IPS-20b (cell line): ENCODE data around the gene FRRS1.
"Not testable (repeated sequence)": the region's sequence is repeated elsewhere in the genome, so short reads cannot be mapped to it uniquely, and the experiment has no call there.

Experiments used
- H3K27ac ChIP-seq: one replicate; pipeline ENCODE4 v1.5.1; 2013; ENCODE audit warnings: low read length
- H3K27me3 ChIP-seq: 2 replicates; pipeline ENCODE4 v1.6.1; 2013; ENCODE audit warnings: mild to moderate bottlenecking, low read length, inconsistent platforms; ENCODE audit not compliant: insufficient read depth
- H3K36me3 ChIP-seq: 2 replicates; pipeline ENCODE4 v1.6.1; 2013; ENCODE audit warnings: low read depth, mild to moderate bottlenecking, inconsistent platforms, low read length, moderate library complexity; ENCODE audit not compliant: insufficient read depth
- H3K4me1 ChIP-seq: 2 replicates; pipeline ENCODE4 v1.6.1; 2013; ENCODE audit warnings: mild to moderate bottlenecking, control low read depth, inconsistent platforms, low read length, moderate library complexity; ENCODE audit not compliant: insufficient read depth
- H3K4me3 ChIP-seq: 2 replicates; pipeline ENCODE4 v1.5.1; 2013; ENCODE audit warnings: mild to moderate bottlenecking, low read length, inconsistent platforms
- H3K9ac ChIP-seq: 2 replicates; pipeline ENCODE4 v1.6.1; 2013; ENCODE audit warnings: low read depth, mild to moderate bottlenecking, inconsistent platforms, low read length, moderate library complexity
- H3K9me3 ChIP-seq: 2 replicates; pipeline ENCODE4 v1.6.1; 2013; ENCODE audit warnings: mild to moderate bottlenecking, low read depth, low read length, inconsistent platforms; ENCODE audit not compliant: insufficient read depth

The FRRS1 gene, protein sequence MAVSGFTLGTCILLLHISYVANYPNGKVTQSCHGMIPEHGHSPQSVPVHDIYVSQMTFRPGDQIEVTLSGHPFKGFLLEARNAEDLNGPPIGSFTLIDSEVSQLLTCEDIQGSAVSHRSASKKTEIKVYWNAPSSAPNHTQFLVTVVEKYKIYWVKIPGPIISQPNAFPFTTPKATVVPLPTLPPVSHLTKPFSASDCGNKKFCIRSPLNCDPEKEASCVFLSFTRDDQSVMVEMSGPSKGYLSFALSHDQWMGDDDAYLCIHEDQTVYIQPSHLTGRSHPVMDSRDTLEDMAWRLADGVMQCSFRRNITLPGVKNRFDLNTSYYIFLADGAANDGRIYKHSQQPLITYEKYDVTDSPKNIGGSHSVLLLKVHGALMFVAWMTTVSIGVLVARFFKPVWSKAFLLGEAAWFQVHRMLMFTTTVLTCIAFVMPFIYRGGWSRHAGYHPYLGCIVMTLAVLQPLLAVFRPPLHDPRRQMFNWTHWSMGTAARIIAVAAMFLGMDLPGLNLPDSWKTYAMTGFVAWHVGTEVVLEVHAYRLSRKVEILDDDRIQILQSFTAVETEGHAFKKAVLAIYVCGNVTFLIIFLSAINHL

DNA sequence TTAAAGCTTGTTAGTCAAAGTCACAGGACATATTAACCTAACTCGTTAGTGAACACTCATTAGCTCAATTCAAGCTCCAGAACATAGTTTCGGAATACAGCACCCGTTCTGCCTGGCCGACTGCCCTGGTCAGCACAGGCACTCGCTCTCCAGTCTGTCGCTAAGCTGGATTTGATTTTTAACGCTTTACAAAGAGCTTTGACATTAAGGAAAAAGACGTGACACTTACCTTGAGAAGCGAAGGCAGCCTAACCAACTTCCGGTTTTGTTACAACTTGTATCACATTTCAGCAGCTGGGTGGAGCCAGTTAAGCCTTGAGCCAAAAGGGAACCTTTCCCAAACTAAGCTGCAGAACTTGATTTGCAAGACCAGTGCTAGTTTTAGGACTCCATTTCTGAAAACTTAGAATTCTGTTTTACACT is at the start of gene FRRS1:
TSS of gene FRRS1 (minus strand) at position 258 of the 423 bp plus-strand sequence. CDS start 17,867 bp downstream, outside the sequence.
- no peaks in the 10 kb centered on the region for H3K9me3 ChIP-seq
- no peaks in the 10 kb centered on the region for H3K36me3 ChIP-seq
- H3K4me1 ChIP-seq, result peaks cover 16% of the 10 kb centered on the region
- H3K9ac ChIP-seq, result peak within 1 kb of the TSS; percentile 74
- H3K27ac ChIP-seq, result no peak within 1 kb of the TSS
- H3K4me3 ChIP-seq, result peak within 1 kb of the TSS; percentile 78
- H3K27me3 ChIP-seq, result no peaks in the 10 kb centered on the region

DNA sequence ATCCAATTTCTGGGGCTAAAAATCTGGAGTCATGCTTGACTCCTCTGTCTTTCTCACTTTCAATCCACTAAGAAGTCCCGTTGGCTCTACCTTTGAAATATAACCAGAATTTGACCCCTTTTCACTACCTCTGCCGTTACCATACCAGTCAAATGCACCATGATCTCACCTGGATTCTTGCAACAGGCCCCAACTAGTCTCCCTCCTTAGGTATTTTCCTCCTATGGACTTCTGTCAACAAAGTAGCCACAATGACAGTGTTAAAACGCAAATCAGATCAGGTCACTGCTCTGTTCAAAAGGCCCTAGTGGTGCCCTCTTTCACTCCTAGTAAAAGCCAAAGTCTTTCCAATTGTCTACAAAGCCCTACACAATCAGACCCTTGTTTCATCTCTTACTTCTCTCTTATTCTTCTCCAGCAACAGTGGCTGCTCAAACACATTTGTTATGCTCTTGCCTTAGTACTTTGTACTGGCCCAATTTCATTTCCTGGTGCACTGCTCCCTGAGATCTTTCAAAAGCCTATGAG is 48.0 kb upstream of the FRRS1 start:
- Histone ChIP-seq H3K4me1 (peaks cover 3% of the 10 kb centered on the region; the same call in 1 of the 2 replicates), H3K9ac (no peak overlapping the region), H3K27me3 (no peaks in the 10 kb centered on the region), H3K9me3 (no peaks in the 10 kb centered on the region), H3K36me3 (no peaks in the 10 kb centered on the region), H3K4me3 (no peak overlapping the region), H3K27ac (no peak overlapping the region)

DNA sequence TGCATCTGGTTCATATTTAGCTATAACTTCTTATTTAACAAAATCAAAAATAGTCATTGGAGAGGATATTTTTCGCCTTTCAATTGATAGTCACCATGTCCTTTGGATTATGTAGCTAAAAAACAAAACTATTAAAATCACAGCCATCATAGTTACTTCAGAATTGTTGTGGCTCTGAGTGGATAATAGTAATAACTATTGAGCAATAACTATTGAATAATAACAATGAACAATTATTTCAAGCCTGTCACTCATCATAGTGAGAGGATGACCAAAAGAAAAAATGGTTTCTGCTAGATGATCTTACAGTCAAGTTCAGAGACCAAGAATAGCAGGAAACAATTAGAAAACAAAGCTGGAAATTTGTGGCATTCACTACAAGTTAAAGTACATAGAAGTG is 45.3 kb upstream of the FRRS1 start:
- peaks cover 3% of the 10 kb centered on the region; the same call in 1 of the 2 replicates for H3K4me1 ChIP-seq
- H3K36me3 ChIP-seq, result no peaks in the 10 kb centered on the region
- H3K9ac ChIP-seq, result no peak overlapping the region
- H3K9me3 ChIP-seq, result no peaks in the 10 kb centered on the region
- no peaks in the 10 kb centered on the region for H3K27me3 ChIP-seq
- H3K27ac ChIP-seq, result no peak overlapping the region
- H3K4me3 ChIP-seq, result no peak overlapping the region

DNA sequence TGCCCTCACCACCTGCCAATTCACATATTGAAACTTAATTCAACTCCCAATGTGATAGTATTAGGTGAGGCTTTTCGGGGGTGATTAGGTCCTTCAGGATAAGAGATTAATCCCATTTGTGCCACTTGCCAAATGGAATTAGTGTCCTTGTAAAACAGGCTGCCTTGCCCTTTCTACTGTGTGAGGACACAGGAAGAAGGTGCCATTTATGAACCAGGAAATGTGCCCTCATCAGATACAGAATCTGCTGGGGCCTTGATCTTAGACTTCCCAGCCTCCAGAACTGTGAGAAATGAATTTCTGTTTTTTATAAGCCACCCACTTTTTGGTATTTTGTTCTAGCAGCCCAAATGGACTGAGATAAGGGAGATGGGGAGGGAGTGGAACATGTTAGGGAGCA is 44.6 kb upstream of the FRRS1 start:
- peaks cover 3% of the 10 kb centered on the region; the same call in 1 of the 2 replicates for H3K4me1 ChIP-seq
- H3K4me3 ChIP-seq, result no peak overlapping the region
- H3K36me3 ChIP-seq, result no peaks in the 10 kb centered on the region
- H3K27ac ChIP-seq, result no peak overlapping the region
- H3K9me3 ChIP-seq, result no peaks in the 10 kb centered on the region
- H3K9ac ChIP-seq, result no peak overlapping the region
- no peaks in the 10 kb centered on the region for H3K27me3 ChIP-seq

DNA sequence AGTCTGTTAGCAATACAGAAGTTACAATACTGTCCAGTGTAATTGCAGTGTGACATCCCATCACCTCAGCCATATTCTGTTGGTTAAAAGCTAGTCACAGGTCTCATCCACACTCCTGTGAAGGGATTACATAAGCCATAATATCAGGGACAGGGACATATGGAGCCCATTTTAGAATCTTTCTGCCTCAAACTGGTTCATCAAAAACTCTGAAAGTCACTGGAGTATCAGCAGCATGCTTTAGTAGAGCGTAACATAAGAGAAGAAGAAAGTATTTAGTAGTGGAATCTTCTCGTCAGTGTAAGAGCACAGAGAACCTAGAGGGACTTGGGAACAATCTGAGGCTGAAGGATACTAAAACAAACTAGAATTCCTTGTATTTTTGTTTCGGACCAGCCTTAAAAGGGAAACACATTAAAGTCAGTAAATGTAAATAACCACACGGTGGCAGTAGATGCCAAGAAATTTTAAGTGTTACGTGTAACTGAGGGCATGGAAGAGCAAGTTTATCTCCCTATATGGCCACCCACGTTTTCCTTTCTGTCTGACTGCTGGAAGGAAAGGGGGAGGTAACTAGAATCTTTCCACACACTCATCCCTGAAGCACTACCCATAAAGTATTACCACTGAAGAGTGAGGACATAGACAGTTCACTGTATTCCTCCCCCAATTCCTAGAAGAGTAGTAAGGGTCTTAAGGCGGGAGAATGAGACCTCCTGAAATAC is 42.1 kb upstream of the FRRS1 start:
- no peaks in the 10 kb centered on the region for H3K9me3 ChIP-seq
- H3K27me3 ChIP-seq, result no peaks in the 10 kb centered on the region
- H3K36me3 ChIP-seq, result no peaks in the 10 kb centered on the region
- H3K4me3 ChIP-seq, result no peak overlapping the region
- no peak overlapping the region for H3K27ac ChIP-seq
- H3K4me1 ChIP-seq, result no peaks in the 10 kb centered on the region; the same call in 1 of the 2 replicates
- H3K9ac ChIP-seq, result peak overlapping the region; percentile 66; the same call in 1 of the 2 replicates

DNA sequence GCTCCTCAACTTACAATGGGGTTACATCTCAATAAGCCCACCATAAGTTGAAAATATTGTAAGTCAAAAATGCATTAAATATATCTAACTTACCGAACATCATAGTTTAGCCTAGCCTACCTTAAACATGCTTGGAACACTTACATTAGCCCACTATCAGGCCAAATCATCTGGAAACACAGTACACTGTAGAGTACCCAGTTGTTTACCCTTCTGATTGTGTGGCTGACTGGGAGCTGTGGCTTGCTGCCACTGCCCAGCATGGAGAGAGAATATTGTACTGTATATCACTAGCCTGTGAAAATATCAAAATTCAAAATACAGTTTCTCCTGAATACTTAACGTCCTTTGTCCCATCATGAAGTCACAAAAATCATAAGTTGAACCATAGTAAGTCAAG is 40.4 kb upstream of the FRRS1 start:
- Histone ChIP-seq H3K36me3 (no peaks in the 10 kb centered on the region), H3K4me1 (no peaks in the 10 kb centered on the region; the same call in 1 of the 2 replicates), H3K27ac (no peak overlapping the region), H3K9me3 (no peaks in the 10 kb centered on the region), H3K9ac (no peak overlapping the region), H3K27me3 (no peaks in the 10 kb centered on the region), H3K4me3 (no peak overlapping the region)

DNA sequence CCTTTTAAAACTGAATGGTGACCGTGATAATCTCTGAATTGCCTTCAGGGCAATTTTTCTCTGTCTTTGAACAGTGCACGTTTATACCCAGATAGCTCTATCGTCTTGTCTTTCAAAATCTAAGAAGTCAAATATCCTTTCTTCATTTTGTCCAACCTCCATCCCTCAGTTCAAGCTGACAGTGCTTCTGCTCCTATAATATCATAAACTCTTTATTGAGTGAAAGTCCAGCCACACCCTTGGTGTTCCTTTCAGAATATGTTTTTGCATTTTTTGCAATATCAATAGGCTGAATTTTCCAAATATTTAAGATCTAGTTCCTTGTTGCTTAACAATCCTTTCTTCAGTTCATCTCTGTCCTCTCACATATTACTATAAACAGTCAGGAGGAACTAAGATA is 35.1 kb upstream of the FRRS1 start:
- no peaks in the 10 kb centered on the region for H3K4me1 ChIP-seq
- H3K27ac ChIP-seq, result no peak overlapping the region
- no peak overlapping the region for H3K9ac ChIP-seq
- H3K9me3 ChIP-seq, result no peaks in the 10 kb centered on the region
- H3K4me3 ChIP-seq, result no peak overlapping the region
- H3K36me3 ChIP-seq, result no peaks in the 10 kb centered on the region
- H3K27me3 ChIP-seq, result no peaks in the 10 kb centered on the region

DNA sequence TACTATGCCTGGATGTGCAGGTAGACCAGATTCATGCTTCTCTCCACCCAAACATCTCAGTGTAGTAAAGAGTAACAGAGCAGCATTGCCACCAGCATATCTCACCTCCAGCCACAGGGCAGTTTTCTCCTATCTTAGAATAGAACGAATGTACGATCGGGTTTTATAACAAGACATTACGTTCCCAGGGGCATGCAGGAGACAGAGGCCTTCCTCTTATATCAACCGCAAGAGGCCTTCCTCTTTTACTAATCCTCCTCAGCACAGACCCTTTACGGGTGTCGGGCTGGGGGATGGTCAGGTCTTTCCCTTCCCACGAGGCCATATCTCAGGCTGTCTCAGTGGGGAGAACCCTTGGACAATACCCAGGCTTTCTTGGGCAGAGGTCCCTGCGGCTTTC is 27.4 kb upstream of the FRRS1 start:
- not testable (repeated sequence) for H3K27ac ChIP-seq, H3K9ac ChIP-seq, H3K4me1 ChIP-seq, H3K4me3 ChIP-seq, H3K36me3 ChIP-seq, H3K27me3 ChIP-seq, H3K9me3 ChIP-seq

DNA sequence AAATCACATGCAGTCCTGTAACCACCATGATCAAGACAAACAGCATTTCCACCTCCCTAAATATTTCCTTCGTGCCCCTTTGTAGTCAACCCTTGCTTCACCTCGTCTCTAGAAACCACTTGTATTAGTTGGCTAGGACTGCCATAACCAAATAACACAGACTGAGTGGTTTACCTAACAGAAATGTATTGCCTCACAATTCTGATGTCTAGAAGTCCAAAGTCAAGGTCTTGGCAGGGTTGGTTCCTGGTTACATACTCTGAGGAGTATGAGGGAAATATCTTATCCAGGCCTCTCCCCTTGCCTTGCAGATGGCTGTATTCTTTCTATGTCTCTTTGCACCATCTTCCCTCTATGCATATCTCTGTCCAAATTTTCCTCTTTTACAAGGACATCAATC is 23.3 kb upstream of the FRRS1 start:
- no peak overlapping the region for H3K27ac ChIP-seq
- no peaks in the 10 kb centered on the region for H3K4me1 ChIP-seq

DNA sequence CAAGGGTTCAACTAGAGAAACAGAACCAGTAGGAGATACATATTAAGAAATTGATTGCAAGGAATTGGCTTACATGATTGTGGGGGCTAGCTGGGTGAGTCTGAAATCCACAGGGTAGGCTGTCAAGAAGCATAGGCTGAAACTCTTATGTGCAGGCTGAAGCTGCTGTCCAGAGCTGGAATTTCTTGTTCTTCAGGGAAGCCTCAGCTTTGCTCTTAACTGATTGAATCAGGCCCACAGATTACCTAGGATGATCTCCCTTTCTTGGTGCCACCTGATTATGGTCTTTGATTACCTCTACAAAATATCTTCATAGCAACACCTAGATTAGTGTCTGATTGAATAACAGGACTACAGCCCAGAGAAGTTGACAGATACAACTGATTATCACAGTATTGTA is 22.5 kb upstream of the FRRS1 start:
- Histone ChIP-seq H3K4me1 (no peaks in the 10 kb centered on the region), H3K4me3 (no peak overlapping the region), H3K9ac (no peak overlapping the region), H3K36me3 (no peaks in the 10 kb centered on the region), H3K27ac (no peak overlapping the region), H3K9me3 (no peaks in the 10 kb centered on the region), H3K27me3 (no peaks in the 10 kb centered on the region)

More for the DNA sequence above, 23.3 kb upstream of the FRRS1 start:
- no peaks in the 10 kb centered on the region for H3K9me3 ChIP-seq
- H3K36me3 ChIP-seq, result no peaks in the 10 kb centered on the region
- no peak overlapping the region for H3K4me3 ChIP-seq
- no peak overlapping the region for H3K9ac ChIP-seq
- H3K27me3 ChIP-seq, result no peaks in the 10 kb centered on the region

DNA sequence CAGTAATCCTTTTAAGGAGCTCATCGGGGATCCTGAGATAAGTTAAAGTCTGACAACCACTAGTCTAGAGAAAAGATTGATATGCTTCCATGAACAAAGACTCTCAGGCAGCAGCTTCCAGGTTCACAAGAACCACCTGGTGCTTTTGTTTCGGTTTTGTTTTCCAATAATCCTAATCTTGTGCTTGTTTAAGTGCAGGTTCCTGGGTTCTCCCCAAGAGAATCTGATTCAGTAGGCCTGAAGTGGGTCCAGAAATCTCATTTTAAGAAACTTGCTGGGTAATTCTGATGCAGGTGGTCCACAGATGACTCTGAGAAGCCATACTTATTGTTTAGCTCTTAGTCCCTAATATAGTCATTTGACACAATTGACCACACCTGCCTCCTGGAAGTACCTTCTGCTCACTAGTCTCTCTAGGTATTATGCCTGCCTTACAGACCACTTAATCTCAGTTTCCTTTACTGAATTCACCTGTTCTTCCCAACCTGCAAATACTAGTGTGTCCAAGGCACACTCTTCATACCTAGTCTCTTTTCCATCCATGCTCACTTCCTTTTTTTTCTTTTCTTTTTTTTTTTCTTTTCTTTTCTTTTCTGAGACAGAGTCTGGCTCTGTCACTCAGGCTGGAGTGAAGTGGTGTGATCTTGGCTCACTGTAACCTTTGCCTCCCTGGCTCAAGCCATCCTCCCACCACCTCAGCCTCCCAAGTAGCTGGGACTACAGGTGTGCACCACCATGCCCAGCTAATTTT is 20.5 kb upstream of the FRRS1 start:
- H3K36me3 ChIP-seq, result no peaks in the 10 kb centered on the region
- no peak overlapping the region for H3K4me3 ChIP-seq

More for the DNA sequence above, 20.5 kb upstream of the FRRS1 start:
- Histone ChIP-seq H3K27ac (no peak overlapping the region), H3K9ac (no peak overlapping the region), H3K27me3 (no peaks in the 10 kb centered on the region), H3K4me1 (no peaks in the 10 kb centered on the region), H3K9me3 (no peaks in the 10 kb centered on the region)
